ENCODE data around the gene ZDHHC24.

ZDHHC24 gene

GRCh38 chr11:66493130-66493529 lies 52.7 kb downstream of the ZDHHC24 start:
- no peak for DNase-seq

GRCh38 chr11:66492161-66492865 lies 53.5 kb downstream of the ZDHHC24 start:
- DNase-seq = no peak

DNA sequence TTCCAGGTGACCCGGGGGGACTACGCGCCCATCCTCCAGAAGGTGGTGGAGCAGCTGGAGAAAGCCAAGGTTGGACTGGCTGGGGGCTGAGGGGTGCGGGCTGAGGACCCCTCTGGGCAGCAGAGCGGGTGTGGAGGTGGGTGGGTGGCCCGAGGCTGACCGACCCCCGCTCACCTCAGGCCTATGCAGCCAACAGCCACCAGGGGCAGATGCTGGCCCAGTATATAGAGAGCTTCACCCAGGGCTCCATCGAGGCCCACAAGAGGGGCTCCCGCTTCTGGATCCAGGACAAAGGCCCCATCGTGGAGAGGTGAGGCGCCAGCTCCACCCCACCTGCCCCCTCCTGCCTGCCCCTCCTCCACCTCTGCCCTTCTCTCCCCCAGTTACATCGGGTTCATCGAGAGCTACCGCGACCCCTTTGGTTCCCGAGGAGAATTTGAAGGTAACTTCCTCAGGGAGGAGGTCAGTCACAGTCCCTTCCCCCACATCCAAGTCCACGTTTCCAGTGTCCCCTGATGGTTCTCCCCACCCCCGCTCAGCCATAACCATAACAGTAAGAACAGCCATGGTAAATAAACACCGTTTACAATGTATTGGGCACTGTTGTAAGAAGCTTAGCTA lies 54.4 kb downstream of the ZDHHC24 start:
- DNase-seq = no peak

- DNase-seq = no peak
Measured at GRCh38 chr11:66489636-66490035, 56.2 kb downstream of the ZDHHC24 start.

DNA sequence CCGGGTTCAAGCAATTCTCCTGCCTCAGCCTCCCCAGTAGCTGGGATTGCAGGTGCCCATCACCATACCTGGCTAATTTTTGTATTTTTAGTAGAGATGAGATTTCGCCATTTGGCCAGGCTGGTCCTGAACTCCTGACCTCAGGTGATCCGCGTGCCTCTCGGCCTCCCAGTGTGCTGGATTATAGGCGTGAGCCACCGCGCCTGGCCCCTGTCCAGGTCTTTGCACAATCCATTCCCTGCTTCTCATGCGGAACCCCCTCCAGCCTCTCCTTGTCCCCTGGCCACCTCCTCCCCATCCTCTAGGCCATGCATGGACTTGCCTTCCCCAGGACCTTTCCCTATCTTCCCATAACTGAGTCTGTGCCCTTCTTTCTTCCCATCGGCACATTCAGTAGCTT lies 56.9 kb downstream of the ZDHHC24 start:
- no peak for DNase-seq

- DNase-seq = no peak
Measured at GRCh38 chr11:66484806-66485380, 61.0 kb downstream of the ZDHHC24 start.

DNA sequence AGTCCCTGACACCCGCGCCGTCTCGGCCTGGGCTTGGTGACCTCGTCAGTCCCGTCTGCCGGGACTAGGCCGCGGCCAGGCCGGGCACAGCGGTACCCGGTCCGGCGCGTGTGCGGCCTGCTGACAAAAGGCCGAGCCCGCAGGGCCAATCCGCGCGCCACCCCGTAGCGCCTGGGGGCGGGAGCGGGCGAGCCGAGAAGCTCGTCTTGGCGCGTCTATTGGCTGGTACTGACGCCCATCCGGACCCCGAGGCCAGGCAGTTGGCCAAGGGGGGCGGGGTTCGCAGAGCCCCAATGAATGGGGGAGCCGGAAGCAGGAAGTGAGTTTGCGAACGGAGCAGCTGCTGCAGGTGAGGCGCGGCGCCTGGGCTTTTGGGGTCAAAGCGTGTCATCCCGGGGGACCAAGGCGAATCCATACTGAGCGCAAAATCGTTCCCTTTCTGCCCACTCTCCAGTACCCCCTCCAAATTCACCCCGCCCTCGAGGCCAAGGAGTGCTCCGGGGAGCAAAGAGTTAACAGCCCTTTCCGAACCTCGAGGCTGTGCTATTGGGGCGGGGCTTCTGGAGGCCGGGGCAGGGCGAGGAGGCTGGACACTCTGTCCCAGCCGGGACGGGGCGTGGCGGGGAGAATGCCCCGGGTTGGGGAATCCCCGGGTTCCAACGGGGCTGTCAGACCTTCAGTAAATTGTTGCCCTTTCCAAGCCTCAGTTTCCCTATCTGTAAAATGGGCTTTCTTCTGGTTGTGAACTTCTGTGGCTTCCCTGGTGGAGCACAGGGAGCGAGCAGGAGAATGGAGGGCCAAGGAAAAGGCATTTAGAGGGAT lies 65.5 kb downstream of the ZDHHC24 start, which contains the start of gene DPP3:
Gene DPP3, plus strand, starts transcription at position 318 of the 822 bp plus-strand sequence. CDS start 1,767 bp downstream, outside the sequence.
- DNase-seq = peak; percentile 95

DNA sequence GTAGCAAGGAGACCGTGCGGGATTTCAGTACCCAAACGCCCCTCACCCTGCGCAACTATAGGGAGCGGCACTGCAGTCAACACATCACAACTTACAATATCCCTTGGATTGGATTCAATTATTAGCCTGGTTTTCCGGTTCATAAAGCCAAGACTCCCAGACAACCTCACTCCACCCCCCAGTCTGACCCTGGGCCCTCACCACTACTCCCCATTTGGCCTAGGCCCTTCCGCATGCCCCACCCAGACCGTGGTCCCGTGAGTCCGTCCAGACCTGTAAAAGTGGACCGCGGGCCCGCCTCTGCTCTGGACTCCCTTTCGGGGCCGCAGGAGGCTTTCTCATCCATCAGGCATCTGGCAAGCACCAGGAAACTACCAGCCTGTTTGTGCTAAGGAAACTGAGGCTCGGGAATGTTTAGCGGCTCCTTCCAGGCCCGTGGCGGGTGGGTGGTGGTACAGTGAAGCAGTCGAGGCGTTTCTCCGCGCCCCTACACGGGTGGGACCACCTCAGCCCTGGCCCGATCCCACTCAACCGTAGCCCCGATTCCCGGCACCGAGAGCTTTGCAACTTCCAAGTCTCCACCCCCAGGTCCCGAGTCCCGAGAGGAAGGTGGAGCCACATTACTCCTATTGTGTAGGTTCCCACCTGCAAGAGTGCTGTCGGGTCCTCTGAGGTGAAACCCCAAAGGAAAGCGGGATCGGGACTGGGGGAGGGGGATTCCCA lies 66.3 kb downstream of the ZDHHC24 start:
- peak; percentile 63 for DNase-seq

DNA sequence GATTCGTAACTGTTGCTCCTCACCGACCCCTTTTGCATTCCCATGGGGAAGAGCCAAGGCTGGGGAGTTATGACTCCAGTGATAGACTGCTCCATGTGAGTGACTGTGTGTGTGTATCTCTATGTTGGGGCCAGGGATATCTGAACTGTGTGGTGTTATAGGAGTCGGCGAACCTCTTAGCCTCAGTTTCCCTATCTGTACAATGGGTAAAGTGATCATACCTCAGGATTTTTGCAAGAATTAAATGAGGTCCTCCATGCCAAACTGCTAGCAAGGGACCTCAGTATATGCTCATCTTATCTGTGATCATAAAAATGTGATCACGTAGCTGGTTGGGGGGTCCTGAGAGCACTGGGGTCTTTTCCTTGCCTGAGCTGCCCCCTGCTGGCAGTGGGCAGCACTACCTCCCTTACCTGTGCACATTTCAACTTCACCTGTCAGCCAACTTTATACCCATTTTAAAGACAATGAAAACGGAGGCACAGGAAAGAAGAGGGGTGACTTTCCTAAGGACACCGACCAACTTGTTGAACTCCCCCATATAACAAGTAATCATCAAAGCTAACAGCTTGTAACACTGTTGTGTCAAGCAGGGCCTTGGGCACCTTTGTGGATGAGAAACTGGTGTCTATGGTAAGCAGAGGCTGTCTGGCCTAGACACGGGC lies 67.0 kb downstream of the ZDHHC24 start:
- no peak for DNase-seq

DNA sequence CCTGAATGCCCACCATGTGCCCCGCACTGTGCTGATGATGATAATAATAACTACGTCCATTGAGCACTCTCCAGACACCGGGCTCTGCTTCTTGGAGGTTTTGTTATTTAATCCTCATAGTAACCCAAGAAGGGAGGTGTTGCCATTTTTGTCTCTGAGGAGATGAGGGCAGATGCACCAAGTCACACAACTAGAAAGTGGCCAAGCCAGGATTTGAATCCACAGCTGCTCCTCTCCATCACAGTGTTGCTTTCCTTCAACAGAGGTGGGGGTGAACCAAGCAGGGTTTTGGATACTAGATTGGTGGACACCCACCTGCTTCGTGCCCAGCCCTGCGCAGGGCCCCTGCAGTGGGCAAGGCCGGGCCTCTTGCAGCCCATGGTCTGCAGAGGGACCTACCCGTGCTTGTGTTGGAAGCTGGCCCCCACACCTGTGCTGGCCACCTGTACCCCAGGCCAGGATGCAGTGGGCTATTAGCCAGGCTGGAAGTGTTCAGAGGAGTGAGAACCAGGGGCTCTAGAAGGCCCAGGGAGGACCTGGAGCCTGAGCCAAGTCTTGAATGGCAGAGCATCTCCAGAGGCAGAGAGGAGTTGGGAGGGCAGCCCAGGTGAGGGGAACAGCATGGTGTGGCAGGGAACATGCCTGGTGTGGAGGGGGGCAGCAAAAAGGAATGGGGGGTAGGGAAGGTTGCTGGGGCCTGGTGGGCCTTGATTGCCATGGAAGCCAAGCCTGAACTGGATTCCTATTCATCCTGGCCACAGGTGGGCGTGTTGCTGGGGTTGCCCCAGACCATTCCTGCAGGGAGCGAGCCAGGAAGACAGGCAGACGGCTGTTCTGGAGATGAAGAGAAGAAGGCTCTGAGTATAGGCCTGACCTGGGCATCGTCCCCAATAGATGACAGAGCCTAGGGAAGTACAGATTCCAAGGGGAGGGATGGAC lies 68.3 kb downstream of the ZDHHC24 start:
- DNase-seq = no peak

- DNase-seq = no peak
Measured at GRCh38 chr11:66476841-66477251, 69.0 kb downstream of the ZDHHC24 start.

- DNase-seq = no peak
Measured at GRCh38 chr11:66476173-66476840, 69.5 kb downstream of the ZDHHC24 start.

DNA sequence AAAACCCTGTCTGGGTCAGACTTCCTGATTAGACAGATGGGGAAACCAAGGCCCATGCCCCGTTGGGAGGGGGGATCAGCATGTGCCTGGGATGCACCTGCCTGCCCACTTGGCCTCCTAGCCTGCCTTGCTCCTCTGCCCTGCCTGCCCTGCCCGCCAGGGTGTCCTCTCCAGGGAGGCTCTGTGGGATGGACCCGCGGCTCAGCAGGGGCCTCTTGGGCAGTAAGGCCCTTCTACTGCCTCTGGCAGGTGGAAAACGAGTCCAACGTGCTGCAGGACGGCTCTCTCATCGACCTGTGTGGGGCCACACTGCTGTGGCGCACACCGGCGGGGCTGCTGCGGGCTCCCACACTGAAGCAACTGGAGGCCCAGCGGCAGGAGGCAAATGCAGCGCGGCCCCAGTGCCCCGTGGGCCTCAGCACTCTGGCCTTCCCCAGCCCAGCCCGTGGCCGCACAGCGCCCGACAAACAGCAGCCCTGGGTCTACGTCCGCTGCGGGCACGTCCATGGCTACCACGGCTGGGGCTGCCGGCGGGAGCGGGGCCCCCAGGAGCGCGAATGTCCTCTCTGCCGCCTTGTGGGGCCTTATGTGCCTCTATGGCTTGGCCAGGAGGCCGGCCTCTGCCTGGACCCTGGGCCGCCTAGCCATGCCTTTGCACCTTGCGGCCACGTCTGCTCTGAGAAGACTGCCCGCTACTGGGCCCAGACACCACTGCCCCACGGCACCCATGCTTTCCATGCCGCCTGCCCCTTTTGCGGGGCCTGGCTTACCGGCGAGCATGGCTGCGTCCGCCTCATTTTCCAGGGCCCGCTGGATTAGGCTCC lies 70.3 kb downstream of the ZDHHC24 start:
- no peak for DNase-seq

GRCh38 chr11:66473608-66474515 lies 72.0 kb downstream of the ZDHHC24 start:
- DNase-seq = no peak

- DNase-seq = no peak
Measured at GRCh38 chr11:66473167-66473566, 72.7 kb downstream of the ZDHHC24 start.

- no peak for DNase-seq
Measured at GRCh38 chr11:66472054-66472453, 73.8 kb downstream of the ZDHHC24 start.

GRCh38 chr11:66471142-66471541 lies 74.7 kb downstream of the ZDHHC24 start:
- no peak for DNase-seq
